WI38 (cell line): ENCODE results near the gene CAB39.
A peak's percentile ranks its signal among the peaks of the same experiment; 100 is the strongest.

Experiments used
- H3K4me3 ChIP-seq: 2 replicates; pipeline ENCODE4 v1.5.1; 2011; ENCODE audit warnings: low read depth, mild to moderate bottlenecking, control low read depth, low read length
- CTCF ChIP-seq: IDR thresholded peaks from 2 replicates; pipeline ENCODE4 v1.5.1; 2012; ENCODE audit warnings: low read depth, mild to moderate bottlenecking, control low read depth, low read length

The CAB39 gene

GRCh38 chr2:230794497-230794896 is 81.9 kb downstream of the CAB39 start:
- TF ChIP-seq CTCF, result no peak
- 0 out of 2 replicates have a peak overlapping the region, but pooled peaks have one; percentile 2 for H3K4me3 ChIP-seq

- TF ChIP-seq CTCF, result no peak
- no peak overlapping the region for H3K4me3 ChIP-seq
Measured at GRCh38 chr2:230795856-230796255, 83.2 kb downstream of the CAB39 start.

DNA sequence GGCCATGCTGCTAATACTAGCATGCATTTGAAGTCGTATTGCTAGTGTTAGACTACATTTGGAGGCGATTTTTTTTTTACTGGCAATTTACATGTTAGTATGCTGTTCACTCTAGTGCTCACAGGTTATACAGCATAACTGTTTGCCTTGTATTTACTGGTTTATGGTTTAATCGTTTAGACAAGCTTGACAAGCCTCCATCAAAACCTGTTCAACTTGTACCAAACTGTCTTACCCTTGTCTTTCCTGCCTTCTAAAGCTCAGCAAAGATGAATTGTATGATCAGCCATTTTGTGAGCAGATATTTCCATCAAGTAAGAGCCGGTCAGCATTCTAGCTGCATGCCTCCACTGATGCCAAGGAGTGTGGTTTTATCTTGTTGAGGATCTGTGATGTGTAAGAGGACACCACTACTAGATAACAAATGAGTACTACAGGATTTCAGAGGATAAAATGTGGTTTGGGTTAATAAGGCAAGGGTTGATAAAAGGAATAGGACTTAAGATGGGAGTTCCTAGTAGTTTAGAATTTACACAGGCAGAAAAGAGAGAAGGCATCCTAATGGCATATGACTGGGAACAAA is 83.7 kb downstream of the CAB39 start:
- TF ChIP-seq CTCF, result no peak
- H3K4me3 ChIP-seq, result no peak overlapping the region

GRCh38 chr2:230797515-230798495 is 85.2 kb downstream of the CAB39 start:
- no peak overlapping the region for H3K4me3 ChIP-seq
- TF ChIP-seq CTCF, result no peak

DNA sequence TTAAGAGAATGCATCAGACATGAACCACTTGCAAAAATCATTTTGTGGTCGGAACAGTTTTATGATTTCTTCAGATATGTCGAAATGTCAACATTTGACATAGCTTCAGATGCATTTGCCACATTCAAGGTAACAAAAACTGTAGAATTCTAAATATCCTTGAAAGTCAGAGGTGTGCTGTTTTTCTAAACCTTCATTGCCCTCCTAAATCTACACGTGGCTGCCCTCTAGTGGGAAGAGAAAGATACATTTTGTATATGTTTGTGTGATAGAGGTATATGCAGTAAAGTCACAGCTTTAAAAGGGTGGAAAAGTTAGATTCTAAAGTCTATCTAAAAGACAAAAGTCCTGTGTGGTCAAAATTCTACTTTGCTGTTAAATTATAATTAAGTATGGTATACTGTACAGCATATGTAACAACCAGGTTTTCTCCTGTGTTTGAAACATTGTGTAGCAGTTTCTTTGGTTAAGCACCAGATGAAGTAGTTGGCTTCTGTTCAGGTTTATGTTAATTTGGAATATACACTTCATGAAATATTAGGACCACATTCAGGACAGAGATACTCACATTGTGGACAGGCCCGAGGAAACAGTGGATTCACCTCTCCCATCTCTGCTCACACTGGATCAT is 86.2 kb downstream of the CAB39 start:
- no peak overlapping the region for H3K4me3 ChIP-seq
- TF ChIP-seq CTCF, result peak; percentile 26; the same call in 1 of the 2 replicates

DNA sequence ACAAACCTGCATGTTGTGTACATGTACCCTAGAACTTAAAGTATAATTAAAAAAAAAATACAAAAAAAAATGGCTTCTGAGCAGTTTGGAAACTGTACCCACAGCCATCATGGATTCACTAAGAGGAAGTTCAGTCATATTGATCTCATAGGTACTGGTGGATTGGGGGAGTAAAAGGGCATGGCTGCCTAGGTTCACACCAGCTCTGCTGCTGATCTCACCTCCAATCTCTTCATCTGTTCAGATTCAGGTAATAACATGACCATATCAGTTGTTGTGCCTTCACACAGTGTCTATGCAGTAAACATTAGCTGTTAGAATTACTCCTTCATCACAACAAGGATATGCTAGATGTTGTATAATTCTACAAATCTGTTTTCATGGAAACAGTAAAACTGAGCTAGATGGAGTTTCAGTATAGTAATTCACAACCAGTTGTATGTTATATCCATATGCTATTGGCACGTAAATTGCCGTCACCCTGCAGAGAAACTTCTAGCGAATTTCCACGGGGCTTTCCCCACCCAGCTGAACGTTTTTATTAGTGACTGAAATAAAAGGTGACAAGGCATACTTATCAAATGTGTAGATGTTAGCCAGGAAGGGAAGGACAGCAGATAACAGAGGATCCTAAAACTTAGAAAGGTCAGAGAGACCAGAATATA is 92.8 kb downstream of the CAB39 start:
- H3K4me3 ChIP-seq, result no peak overlapping the region
- no peak for TF ChIP-seq CTCF
